Stimulated activated CD8-positive, alpha-beta memory T cell treated with anti-CD3 and anti-CD28 coated beads, Interleukin-2, amount 100 ng/mL, for 48 hours (primary cell): ENCODE measurements around the gene NPIPA1.
"Not testable (repeated sequence)": the region's sequence is repeated elsewhere in the genome, so short reads cannot be mapped to it uniquely, and the experiment has no call there.

Experiments
- DNase-seq, 2 donors: peaks; one replicate each; pipeline ENCODE4 v3.0.0-alpha.2; 2020; ENCODE audit warnings: low read depth in 2 of 2

The NPIPA1 gene

DNA sequence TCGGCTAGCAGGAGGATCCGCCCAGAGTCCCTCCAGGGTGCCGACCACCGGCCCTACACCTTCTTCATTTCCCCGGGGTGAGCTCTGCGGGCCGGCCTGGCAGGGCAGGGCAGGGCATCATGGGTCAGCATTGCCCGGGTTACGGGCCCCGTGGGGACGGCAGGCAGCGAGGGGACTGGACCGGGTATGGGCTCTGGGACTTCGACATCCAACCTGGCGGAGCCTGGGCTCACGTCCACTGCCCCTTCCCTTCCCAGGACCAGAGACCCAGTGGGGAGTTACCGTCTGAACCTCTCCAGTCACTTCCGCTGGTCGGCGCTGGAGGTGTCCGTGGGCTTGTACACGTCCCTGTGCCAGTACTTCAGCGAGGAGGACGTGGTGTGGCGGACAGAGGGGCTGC is 7.0 kb upstream of the NPIPA1 start:
- not testable (repeated sequence) for DNase-seq

DNA sequence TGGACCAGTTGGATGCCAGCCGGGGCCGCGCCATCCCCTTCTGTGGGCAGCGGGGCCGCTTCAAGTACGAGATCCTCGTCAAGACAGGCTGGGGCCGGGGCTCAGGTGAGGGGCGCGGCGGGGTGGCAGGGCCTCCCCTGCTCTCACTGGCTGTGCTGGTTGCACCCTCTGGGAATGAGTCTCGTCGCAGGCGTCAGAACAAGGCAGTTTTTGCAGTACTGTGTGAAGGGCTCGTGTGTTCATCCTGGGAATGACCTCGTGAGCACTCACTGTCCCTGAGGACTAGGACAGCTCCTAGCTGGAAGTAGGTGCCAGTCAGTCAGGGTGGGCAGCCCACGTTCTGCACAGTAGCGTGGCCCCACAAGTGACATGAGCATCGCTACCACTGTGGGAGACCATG is 6.3 kb upstream of the NPIPA1 start:
- DNase-seq, result not testable (repeated sequence)

DNA sequence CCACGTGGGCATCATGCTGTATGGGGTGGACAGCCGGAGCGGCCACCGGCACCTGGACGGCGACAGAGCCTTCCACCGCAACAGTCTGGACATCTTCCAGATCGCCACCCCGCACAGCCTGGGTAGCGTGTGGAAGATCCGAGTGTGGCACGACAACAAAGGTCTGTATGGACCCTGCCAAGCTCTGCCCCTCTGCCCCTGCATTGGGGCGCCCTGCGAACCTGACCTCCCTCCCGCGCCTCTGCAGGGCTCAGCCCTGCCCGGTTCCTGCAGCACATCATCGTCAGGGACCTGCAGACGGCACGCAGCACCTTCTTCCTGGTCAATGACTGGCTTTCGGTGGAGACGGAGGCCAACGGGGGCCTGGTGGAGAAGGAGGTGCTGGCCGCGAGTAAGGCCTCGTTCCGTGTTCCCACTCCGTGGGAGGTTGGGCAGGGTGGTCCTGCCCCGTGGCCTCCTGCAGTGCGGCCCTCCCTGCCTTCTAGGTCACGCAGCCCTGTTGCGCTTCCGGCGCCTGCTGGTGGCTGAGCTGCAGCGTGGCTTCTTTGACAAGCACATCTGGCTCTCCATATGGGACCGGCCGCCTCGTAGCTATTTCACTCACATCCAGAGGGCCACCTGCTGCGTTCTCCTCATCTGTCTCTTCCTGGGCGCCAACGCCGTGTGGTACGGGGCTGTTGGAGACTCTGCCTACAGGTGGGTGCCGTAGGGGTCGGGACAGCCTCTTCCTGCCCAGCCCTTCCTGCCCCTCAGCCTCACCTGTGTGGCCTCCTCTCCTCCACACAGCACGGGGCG is 4.5 kb upstream of the NPIPA1 start:
- not testable (repeated sequence) for DNase-seq

DNA sequence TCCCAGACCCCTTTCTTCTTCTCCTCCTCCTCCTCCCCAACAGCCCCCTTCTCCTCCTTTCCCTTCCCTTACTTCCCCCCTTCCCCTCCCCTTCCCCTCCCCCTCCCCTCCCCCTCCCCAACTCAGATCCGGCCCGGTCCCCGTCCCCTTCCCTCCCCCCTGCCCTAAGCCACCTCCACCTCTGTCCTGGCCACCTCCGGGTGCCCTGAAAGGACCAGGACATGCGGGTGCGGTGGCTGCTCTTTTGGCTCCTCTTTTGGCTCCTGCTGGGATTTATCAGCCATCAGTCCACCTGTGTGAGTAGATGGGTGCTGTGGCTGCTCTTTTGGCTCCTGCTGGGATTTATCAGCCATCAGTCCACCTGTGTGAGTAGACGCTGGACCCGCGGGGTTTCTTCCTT is 751 bp downstream of the NPIPA1 start:
- DNase-seq, result not testable (repeated sequence)

DNA sequence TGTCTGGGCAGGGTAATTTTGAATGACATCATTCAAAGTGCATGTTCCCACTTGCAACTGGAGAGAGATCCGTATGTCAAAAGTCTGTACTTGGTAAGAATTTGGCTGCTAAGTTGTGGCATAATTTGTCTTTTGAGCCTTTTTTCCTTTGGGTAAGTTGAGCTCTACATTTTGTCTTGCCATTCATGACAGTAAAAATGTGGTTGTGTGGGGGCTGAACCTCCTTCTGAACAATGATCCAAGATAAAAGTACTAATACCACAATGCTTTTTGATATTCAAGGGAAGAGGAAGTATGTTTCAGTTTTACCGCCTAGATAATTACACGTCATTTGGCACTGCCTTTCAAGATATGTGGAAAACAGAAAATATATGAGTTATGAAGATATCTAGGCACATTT is 5.4 kb downstream of the NPIPA1 start:
- DNase-seq, result not testable (repeated sequence)

DNA sequence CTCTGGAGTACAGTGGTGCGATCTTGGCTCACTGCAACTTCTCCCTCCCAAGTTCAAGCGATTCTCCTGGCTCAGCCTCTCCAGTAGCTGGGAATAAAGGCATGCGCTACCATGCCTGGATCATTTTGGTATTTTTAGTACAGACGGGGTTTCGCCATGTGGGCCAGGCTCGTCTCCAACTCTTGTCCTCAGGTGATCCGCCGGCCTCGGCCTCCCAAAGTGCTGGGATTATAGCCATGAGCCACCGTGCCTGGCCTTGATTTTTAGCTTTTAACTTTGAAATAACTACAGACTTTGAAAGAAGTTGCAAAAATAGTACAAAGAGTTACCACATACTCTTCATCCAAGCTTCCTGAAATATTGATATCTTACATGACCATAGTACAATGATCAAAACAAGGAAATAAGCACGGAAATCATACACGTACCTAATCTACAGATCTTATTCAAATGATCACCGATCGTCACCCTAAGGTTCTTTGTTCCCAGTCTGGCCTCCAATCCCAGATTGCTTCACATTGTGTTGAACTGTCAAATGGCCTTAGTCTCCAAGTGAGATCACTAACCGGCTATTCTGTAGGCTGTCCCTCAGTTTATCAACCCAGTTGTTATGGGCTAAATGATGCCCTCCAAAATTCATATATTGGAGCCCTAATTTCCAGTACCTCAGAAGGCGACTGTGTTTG is 18.4 kb downstream of the NPIPA1 start:
- no peak for DNase-seq

DNA sequence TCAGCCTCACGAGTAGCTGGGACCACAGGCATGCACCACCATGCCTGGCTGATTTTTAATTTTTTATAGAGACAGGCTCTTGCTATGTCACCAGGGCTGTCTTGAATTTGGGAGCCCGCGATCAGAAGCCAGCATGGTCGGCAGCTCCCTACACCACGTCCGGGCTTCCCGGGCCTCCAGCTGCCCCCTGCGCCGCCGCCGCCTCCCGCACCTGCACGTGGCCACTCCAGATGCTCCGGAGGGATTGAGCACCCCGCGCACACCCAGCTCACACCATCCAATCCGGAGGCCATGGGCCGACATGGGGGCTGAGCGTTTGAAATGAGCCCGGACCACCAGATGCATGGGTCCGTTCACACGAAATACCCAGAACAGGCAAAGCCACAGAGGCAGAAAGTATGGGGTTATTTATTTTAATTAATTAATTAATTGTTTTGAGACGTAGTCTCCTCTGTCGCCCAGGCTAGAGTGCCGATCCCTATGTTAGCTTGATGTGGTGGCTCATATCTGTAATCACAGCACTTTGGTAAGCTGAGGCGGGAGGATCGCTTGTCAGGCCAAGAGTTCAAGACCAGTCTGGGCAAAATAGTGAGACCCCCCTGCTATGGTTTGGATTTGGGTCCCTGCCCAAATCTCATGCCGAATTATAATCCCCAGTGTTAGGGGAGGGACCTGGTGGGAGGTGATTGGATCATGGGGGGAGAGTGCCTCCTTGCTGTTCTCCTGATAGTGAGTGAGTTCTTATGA is 20.5 kb downstream of the NPIPA1 start:
- no peak for DNase-seq

DNA sequence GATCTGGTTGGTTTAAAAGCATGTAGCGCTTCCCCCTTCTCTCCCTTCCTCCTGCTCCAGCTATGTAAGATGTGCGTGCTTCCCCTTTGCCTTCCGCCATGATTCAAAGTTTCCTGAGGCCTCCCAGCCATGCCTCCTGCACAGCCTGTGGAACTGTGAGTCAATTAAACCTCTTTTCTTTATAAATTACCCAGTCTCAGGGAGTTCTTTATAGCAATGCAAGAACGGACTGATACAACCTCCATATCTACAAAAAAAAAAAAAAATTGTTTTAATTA is 21.0 kb downstream of the NPIPA1 start:
- no peak for DNase-seq

DNA sequence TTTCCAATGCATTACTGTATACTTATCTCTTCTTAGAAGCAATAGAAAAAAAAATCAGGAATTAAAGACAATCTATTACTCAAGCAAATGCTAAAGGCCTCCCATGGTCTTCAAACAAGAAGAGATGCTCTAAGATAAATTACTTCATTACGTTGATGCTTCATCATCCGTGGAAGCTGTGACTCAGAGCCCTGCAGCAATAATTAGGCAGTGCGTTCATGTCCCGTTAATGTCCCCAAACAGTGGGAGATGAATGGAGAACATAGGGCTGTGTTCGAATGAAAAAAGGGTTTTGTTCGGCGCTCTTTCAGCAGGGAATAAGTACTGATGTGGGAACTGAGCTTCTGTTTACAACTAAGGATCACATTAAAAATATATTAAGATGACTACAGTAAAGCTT is 21.7 kb downstream of the NPIPA1 start:
- DNase-seq, result no peak

DNA sequence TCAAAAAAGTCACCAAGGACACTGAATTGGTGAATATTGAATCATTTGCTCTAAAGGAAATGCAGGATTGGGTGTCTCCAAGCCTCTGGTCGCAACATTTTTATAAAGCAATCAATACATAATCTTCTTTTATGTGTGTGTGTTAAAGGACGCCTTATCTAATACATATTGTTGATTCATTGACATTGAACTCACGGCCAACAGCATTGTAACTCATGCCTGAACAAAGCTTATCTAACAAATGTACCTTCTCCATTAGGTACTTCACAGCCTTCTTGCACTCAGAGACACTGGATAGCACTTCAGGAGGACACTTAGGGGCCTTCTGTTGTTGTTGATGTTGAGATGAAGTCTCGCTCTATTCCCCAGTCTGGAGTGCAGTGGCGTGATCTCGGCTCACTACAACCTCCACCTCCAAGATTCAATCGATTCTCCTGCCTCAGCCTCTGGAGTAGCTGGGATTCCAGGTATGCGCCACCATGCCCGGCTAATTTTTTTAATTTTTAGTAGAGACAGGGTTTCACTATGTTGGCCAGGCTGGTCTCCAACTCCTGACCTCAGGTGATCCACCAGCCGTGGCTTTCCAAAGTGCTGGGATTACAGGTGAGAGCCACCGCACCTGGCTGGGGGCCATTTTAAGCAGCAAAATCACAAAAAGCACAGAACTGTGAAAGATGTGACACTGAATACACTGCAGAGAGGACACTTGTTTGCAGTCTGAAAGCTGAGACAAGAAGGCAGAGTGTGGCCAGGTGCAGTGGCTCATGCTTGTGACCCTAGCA is 24.4 kb downstream of the NPIPA1 start:
- DNase-seq, result no peak

DNA sequence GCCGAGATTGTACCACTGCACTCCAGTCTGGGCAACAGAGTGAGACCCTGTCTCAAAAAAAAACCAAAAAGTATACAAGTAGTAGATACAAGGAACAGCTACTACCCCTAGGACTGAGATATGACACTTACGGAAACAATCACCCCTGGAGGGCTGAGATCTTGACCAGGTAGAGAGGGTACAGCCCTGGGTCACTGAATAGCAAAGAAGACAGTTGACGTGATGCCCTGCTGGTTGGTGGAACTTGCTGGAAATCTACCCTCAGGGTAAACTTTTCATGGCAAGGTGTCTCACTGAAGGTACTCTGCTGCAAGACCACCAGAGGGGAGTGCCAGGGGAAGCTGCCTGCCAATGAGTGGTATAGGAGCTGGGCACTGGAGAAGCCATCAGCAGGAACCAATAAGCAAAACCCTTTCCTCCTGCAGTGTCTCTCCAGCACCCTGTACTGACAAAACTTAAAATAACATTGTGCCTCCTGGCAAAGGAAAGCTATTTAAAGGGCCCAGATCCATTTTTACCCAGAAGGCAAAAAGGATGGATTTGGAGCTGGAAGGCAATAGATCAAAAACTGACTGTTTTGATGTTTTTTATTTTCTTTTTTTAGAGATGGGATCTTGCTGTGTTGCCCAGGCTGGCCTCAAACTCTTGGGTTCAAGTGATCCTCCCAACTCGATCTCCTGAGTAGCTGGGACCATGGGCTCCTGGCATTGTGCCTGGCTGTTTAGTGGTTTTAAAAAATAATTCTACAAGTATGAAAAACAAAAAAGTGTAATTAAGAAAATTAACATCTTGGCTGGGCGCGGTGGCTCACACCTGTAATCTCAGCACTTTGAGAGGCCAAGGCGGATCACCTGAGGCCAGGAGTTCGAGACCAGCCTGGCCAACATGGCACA is 26.3 kb downstream of the NPIPA1 start:
- DNase-seq, result no peak

DNA sequence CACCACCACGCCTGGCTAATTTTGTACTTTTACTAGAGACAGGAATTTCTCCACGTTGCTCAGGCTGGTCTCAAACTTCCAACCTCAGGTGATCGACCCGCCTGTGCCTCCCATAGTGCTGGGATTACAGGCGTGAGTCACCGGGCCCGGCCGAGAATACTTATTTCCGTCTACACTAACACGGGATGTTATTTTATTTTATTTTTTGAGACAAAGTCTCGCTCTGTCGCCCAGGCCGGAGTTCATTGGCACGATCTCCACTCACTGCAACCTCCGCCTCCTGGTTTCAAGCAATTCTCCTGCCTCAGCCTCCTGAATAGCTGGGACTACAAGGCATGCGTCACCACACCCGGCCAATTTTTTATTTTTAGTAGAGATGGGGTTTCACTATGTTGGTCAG is 28.1 kb downstream of the NPIPA1 start:
- DNase-seq, result no peak

DNA sequence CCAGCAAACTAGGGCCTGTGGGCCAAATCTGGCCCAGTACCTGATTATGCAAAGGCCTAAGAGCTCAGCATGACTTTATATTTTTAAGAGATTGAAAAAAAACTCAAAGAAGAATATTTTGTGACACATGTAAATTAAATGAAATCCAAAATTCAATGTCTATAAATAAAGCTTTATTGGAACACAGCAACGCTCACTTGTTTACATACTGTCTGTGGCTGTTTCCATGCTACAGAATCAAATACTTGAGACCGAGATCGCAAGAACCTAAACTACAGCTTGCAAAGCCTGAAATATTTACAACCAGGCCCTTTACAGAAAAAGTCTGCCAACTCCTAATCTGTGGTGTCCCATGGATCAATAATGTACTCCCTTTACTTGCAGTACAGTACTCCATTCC is 32.6 kb downstream of the NPIPA1 start:
- DNase-seq, result not testable (repeated sequence)

DNA sequence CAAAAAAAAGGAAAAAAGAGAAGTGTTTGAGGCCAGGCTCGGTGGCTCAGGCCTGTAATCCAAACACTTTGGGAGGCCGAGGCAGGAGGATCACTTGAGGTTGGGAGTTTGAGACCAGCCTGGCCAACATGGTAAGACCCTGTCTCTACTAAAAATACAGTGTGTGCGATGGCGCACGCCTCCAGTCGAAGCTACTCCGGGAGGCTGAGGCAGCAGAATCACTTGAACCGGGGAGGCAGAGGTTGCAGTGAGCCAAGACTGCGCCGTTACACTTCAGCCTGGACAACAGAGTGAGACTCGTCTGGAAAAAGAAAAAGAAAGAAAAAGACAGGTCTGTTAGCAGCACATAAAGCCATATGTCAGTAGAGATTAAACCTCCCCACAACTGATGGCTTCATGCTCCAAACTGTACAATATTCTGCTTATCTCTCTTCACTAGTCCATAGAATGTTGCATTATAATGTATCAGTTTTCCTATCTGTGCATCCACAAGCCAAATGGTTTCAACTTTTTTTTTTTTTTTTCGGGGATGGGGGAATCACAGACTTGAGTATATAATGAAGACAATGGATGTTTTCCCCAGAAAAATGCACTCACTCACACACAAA is 34.5 kb downstream of the NPIPA1 start:
- not testable (repeated sequence) for DNase-seq

DNA sequence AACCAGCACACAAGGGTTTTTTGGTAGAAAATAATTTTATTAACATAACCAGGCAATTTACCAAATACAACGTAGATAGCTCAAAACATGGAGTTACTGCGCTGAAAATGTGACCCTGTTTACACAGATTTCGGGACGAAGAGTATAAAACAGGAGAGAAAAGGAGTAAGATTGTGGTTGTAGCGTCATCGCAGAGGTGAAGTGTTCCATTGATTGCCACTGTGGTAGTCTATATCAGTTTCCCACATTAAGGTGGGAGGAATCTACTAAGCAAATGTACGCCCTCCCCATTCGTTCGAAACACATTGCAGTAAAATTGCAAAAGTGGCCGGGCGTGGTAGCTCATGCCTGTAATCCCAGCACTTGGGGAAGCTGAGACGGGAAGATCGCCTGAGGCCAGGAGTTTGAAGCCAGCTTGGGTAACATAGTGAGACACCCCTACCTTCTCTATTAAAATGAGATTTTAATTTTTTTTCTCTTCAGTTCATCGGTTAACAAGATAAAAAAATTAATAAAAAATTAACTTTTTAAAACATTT is 36.6 kb downstream of the NPIPA1 start:
- not testable (repeated sequence) for DNase-seq

DNA sequence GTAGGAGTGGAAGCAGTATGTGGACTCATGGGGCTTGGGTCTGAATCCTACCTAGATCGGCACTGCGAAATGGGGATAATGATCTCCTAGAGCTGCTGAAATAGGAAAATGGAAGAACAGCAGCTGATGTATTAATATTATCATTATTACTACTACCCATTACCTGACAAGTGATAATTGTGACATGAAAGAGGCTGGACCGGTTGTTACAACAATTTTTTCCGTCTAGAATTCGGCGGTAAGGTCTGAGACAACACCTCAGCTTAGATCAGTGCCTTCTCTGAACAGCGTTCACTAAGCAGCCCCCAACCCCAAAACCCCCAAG is 37.0 kb downstream of the NPIPA1 start:
- DNase-seq, result not testable (repeated sequence)

DNA sequence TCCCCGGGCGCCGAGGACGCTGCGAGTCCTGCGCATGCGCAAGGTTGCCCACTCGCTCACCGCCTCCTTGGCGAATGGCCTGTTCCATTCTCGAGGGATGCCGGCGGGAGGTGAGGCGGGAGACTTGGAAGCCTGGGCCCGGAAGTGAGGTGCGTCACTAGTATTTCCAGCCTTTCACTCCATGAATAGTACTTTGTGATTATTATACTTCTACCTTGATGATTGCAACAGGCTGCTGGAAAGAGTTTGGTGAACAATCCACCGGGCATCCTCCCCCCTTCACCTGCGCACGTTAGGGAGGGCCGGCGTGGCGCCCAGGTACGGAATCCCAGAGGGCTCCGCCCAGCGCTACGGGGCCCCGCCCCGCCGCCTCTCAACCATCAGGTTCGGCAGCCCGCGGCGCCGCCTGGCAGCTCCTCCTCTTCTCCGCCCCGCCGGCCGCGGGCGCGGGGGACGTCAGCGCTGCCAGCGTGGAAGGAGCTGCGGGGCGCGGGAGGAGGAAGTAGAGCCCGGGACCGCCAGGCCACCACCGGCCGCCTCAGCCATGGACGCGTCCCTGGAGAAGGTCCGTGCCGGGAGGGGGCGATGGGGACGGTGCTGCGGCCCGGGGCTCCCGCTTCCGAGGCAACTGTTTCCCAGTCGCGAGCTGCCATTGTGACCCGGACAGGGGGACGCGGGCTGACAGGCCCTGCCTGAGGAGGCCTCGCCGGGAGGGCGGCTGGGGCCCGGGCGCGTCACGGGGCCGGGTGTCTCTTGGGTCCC is 37.6 kb downstream of the NPIPA1 start, which contains the start of gene PDXDC1:
TSS of gene PDXDC1 (plus strand) at position 371 of the 762 bp plus-strand sequence. CDS start at position 545, 174 bp downstream.
- DNase-seq, result peak; percentile 96 to 99

DNA sequence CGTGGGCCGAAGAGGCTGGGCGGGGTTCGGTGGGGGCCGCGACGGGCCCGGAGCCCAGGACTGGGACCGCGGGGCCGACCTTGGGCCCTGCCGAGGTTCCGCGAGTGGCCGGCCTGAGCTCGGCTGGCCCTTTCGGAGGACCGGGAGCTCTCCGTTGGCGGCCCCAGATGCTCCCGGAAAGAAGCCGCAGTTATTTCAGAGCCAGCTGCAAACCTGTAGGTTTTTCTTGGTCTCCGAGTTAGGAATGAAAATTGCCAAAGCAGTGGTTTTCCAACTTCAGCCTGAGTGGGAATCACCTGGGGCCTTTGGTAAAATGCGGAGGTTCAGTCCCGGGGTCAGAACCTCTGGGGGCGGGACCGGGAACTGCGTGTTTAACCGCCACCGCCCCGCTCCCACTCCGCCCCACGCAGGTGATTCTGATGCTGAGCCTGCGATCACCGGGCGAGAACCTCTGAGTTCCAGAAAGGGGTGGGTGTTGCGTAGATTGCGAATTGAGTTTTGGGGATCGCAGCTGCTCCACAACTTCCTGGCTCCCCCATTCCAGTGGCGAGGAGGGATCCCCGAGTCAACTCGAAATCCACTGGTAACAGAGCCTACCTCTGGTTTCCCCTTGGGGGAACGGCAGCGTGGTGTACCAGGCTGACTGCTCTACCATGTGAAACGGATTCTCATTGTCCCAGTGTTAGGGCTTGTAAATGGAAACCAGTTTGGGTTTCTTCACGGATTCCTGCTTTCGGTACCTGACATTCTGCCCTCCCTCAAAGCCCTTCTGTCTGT is 38.4 kb downstream of the NPIPA1 start:
- DNase-seq, result peak; percentile 31 to 34
